Measurements from ENCODE around the gene ZMAT5. TPM values are rescaled to one million over a fixed set of nuclear protein-coding genes. Genes with fewer than 3 reads are reported as not detected.

Gene ZMAT5
- total RNA-seq, 1 experiment from 2014 or later, result 16.0 TPM

- H3K4me3 ChIP-seq (replicated peaks in 1 of 2; ENCODE audit: low read depth in 1 of 2, low read length in 2 of 2), result no peak overlapping the region
- H3K9me3 ChIP-seq (ENCODE audit: control insufficient read depth in 1 of 2, insufficient read depth in 1 of 2, low read depth in 1 of 2, low read length in 2 of 2), result no peaks in the 10 kb centered on the region
- TF ChIP-seq TCF7L2 (IDR thresholded peaks at IDR 0.05; ENCODE audit: borderline replicate concordance, extremely low read depth, insufficient read depth, insufficient read length), result no peak
- no peak for TF ChIP-seq ZNF274 (IDR thresholded peaks at IDR 0.05; ENCODE audit: low read depth, low read length)
- TF ChIP-seq EZH2phosphoT487 (IDR thresholded peaks at IDR 0.05; ENCODE audit: borderline replicate concordance), result no peak
- no peak for TF ChIP-seq ZFX (IDR thresholded peaks at IDR 0.05)
- TF ChIP-seq REST (IDR thresholded peaks at IDR 0.05; ENCODE audit: low read depth), result no peak
- TF ChIP-seq CEBPB (IDR thresholded peaks at IDR 0.05; ENCODE audit: low read depth), result no peak
- no peak for TF ChIP-seq CBX3 (IDR thresholded peaks at IDR 0.05; ENCODE audit: low read depth)
- no peak for TF ChIP-seq ATF3 (IDR thresholded peaks at IDR 0.05)
- TF ChIP-seq ELF1 (IDR thresholded peaks at IDR 0.05; ENCODE audit: borderline replicate concordance, low read depth), result no peak
- no peak for TF ChIP-seq POLR2AphosphoS5 (IDR thresholded peaks at IDR 0.05; ENCODE audit: low read depth, low read length)
- no peak for TF ChIP-seq FOSL1 (IDR thresholded peaks at IDR 0.05; ENCODE audit: low read depth)
- no peak for TF ChIP-seq YY1 (IDR thresholded peaks at IDR 0.05; ENCODE audit: extremely low read depth, insufficient replicate concordance, low read depth, low read length)
- CTCF ChIA-PET, result no interaction called here
- no peak overlapping the region for H3K9ac ChIP-seq (ENCODE audit: low read length)
- no peaks in the 10 kb centered on the region for H3K4me1 ChIP-seq (ENCODE audit: control insufficient read depth in 1 of 2, insufficient read depth in 2 of 2, low read length in 2 of 2)
- POLR2A ChIA-PET, result no interaction called here
- no peak overlapping the region for H3K4me2 ChIP-seq (ENCODE audit: low read length)
- H3K27me3 ChIP-seq (ENCODE audit: insufficient read depth, low read length), result no peaks in the 10 kb centered on the region
- ATAC-seq, result no peak
- H2AFZ ChIP-seq (ENCODE audit: low read depth, low read length, poor library complexity, severe bottlenecking), result no peak overlapping the region
- H3K79me2 ChIP-seq (ENCODE audit: insufficient read depth, low read length), result no peaks in the 10 kb centered on the region
- H3K27ac ChIP-seq (ENCODE audit: low read depth, low read length), result no peak overlapping the region
- intact Hi-C loops (cut with micrococcal nuclease), result no loop called here
- DNase-seq (ENCODE audit: low read depth, low spot score), result no peak
- no peaks in the 10 kb centered on the region for H3K9me2 ChIP-seq (ENCODE audit: insufficient read depth)
- H3K36me3 ChIP-seq (ENCODE audit: control insufficient read depth in 1 of 2, insufficient read depth in 2 of 2, low read length in 2 of 2), result no peaks in the 10 kb centered on the region
- no TSS peak for BruUV-seq (replicated peaks)
- H4K20me1 ChIP-seq (ENCODE audit: insufficient read depth), result no peaks in the 10 kb centered on the region
- RAD21 ChIA-PET (ENCODE audit: low non-redundant PET in 1 of 2, low total read pairs in 2 of 2, uncharacterized antibody in 2 of 2, unreplicated experiment in 2 of 2), result no interaction called here
Measured at GRCh38 chr22:29734838-29735237, 32.0 kb downstream of the ZMAT5 start.
